Stimulated activated CD4-positive, alpha-beta T cell treated with anti-CD3 and anti-CD28 coated beads, Interleukin-4, amount 100 ng/mL, for 24 hours (primary cell): Measurements from ENCODE around the gene ERBB4.

ENCODE experiments used
- DNase-seq: peaks from one replicate; pipeline ENCODE4 v3.0.0-alpha.2; 2020

ERBB4 gene

GRCh38 chr2:212538305-212539071, at the start of gene ERBB4:
Gene ERBB4, minus strand, starts transcription at chr2:212538802. Its CDS starts 272 bp downstream, at chr2:212538530.
- DNase-seq, result no peak

- no peak for DNase-seq
These were observed 41.5 kb upstream of the ERBB4 start for GRCh38 chr2:212580117-212580516.

- DNase-seq, result no peak
These were observed 17.7 kb upstream of the ERBB4 start for GRCh38 chr2:212556296-212556695.

- DNase-seq, result no peak
These were observed 15.6 kb upstream of the ERBB4 start for GRCh38 chr2:212554233-212554632.

GRCh38 chr2:212549941-212550340, 11.3 kb upstream of the ERBB4 start:
- DNase-seq, result no peak

- no peak for DNase-seq
These were observed 10.9 kb upstream of the ERBB4 start for GRCh38 chr2:212549463-212549862.

GRCh38 chr2:212548455-212548819, 9.8 kb upstream of the ERBB4 start:
- no peak for DNase-seq

GRCh38 chr2:212547716-212548454, 9.3 kb upstream of the ERBB4 start:
- DNase-seq, result no peak

GRCh38 chr2:212546669-212547068, 8.1 kb upstream of the ERBB4 start:
- no peak for DNase-seq

GRCh38 chr2:212540341-212540740, 1.7 kb upstream of the ERBB4 start:
- no peak for DNase-seq

- DNase-seq, result no peak
These were observed 674 bp upstream of the ERBB4 start for GRCh38 chr2:212539072-212539880.

- no peak for DNase-seq
These were observed 787 bp downstream of the ERBB4 start for GRCh38 chr2:212537726-212538304.

- no peak for DNase-seq
These were observed 1.5 kb downstream of the ERBB4 start for GRCh38 chr2:212536817-212537725.

- DNase-seq, result no peak
These were observed 2.4 kb downstream of the ERBB4 start for GRCh38 chr2:212535996-212536816.

GRCh38 chr2:212534336-212534735, 4.3 kb downstream of the ERBB4 start:
- no peak for DNase-seq

GRCh38 chr2:212532585-212532984, 6.0 kb downstream of the ERBB4 start:
- no peak for DNase-seq

GRCh38 chr2:212532087-212532486, 6.5 kb downstream of the ERBB4 start:
- DNase-seq, result no peak

GRCh38 chr2:212531499-212531898, 7.1 kb downstream of the ERBB4 start:
- DNase-seq, result no peak

GRCh38 chr2:212530991-212531390, 7.6 kb downstream of the ERBB4 start:
- DNase-seq, result no peak

GRCh38 chr2:212530373-212530772, 8.2 kb downstream of the ERBB4 start:
- DNase-seq, result no peak
